HG03457 (cell line): ENCODE measurements around the gene ZSWIM6.

Source experiments
- ATAC-seq: cut with Tn5 transposase; IDR thresholded peaks from one replicate; pipeline ENCODE4 v1.9.1; 2021; ENCODE audit warnings: moderate number of reproducible peaks; ENCODE audit not compliant: unreplicated experiment

ZSWIM6 gene

GRCh38 chr5:61306531-61307131 is 25.4 kb upstream of the ZSWIM6 start:
- no peak for ATAC-seq

- no peak for ATAC-seq
These were observed 24.9 kb upstream of the ZSWIM6 start for GRCh38 chr5:61307191-61307590.

- ATAC-seq: no peak
These were observed 24.4 kb upstream of the ZSWIM6 start for GRCh38 chr5:61307611-61308010.

GRCh38 chr5:61308712-61309111 is 23.3 kb upstream of the ZSWIM6 start:
- ATAC-seq: no peak

GRCh38 chr5:61309115-61309514 is 22.9 kb upstream of the ZSWIM6 start:
- no peak for ATAC-seq

GRCh38 chr5:61311056-61311610 is 20.9 kb upstream of the ZSWIM6 start:
- ATAC-seq: no peak

- ATAC-seq: no peak
These were observed 19.9 kb upstream of the ZSWIM6 start for GRCh38 chr5:61311836-61312808.

- ATAC-seq: no peak
These were observed 17.9 kb upstream of the ZSWIM6 start for GRCh38 chr5:61313960-61314681.

GRCh38 chr5:61318376-61318775 is 13.7 kb upstream of the ZSWIM6 start:
- no peak for ATAC-seq

GRCh38 chr5:61319388-61320146 is 12.5 kb upstream of the ZSWIM6 start:
- ATAC-seq: peak; percentile 98

- no peak for ATAC-seq
These were observed 11.2 kb upstream of the ZSWIM6 start for GRCh38 chr5:61320860-61321259.

- no peak for ATAC-seq
These were observed 10.4 kb upstream of the ZSWIM6 start for GRCh38 chr5:61321669-61322068.

GRCh38 chr5:61322738-61323725 is 9.0 kb upstream of the ZSWIM6 start:
- ATAC-seq: no peak

- no peak for ATAC-seq
These were observed 4.0 kb upstream of the ZSWIM6 start for GRCh38 chr5:61327760-61328753.

- no peak for ATAC-seq
These were observed 3.1 kb upstream of the ZSWIM6 start for GRCh38 chr5:61328791-61329549.

GRCh38 chr5:61329550-61330128 is 2.4 kb upstream of the ZSWIM6 start:
- no peak for ATAC-seq

GRCh38 chr5:61330341-61330844 is 1.7 kb upstream of the ZSWIM6 start:
- no peak for ATAC-seq
